HL-60 (cell line): ENCODE measurements around the gene DNASE1L3.
A peak's percentile ranks its signal among the peaks of the same experiment; 100 is the strongest.
"Not testable (repeated sequence)": the region's sequence is repeated elsewhere in the genome, so short reads cannot be mapped to it uniquely, and the experiment has no call there.

ENCODE experiments used
- DNase-seq, 2 experiments: peaks; one replicate each; pipeline ENCODE4 v3.0.0-alpha.2; 2010 to 2020; ENCODE audit warnings: low read depth in 1 of 2, low spot score in 1 of 2
- H3K27ac ChIP-seq: fragments of 250-450 bp; sonication (Bioruptor Pico); replicated peaks from 2 replicates; pipeline ENCODE4 v1.5.1; 2020; ENCODE audit warnings: mild to moderate bottlenecking, moderate library complexity
- H3K27me3 ChIP-seq: fragments of 250-450 bp; sonication (Bioruptor Pico); 2 replicates; pipeline ENCODE4 v1.5.1; 2021; ENCODE audit warnings: mild to moderate bottlenecking, moderate library complexity; ENCODE audit not compliant: insufficient read depth, poor library complexity, severe bottlenecking
- H3K4me3 ChIP-seq: replicated peaks from 2 replicates; pipeline ENCODE4 v1.5.1; 2011; ENCODE audit warnings: mild to moderate bottlenecking, control low read depth, low read length; ENCODE audit not compliant: insufficient read depth
- CTCF ChIP-seq: IDR thresholded peaks from one replicate; pipeline ENCODE4 v1.5.1; 2011; ENCODE audit warnings: low read length, control low read depth, inconsistent platforms; ENCODE audit not compliant: insufficient read depth
- GABPA ChIP-seq: IDR thresholded peaks from 2 replicates; pipeline ENCODE4 v1.6.1; 2012; ENCODE audit warnings: low read depth
- POLR2AphosphoS5 ChIP-seq: IDR thresholded peaks from 2 replicates; pipeline ENCODE4 v1.6.1; 2012; ENCODE audit warnings: low read depth
- REST ChIP-seq: IDR thresholded peaks from 2 replicates; pipeline ENCODE4 v1.6.1; 2012; ENCODE audit warnings: low read depth; ENCODE audit not compliant: insufficient replicate concordance
- SPI1 ChIP-seq: IDR thresholded peaks from 2 replicates; pipeline ENCODE4 v1.6.1; 2012; ENCODE audit warnings: low read depth, mild to moderate bottlenecking, borderline replicate concordance

DNASE1L3 gene

GRCh38 chr3:58201451-58201850, 9.3 kb downstream of the DNASE1L3 start:
- not testable (repeated sequence) for H3K27me3 ChIP-seq, H3K27ac ChIP-seq, DNase-seq, H3K4me3 ChIP-seq
- TF ChIP-seq SPI1, result peak; percentile 46; the same call in 1 of the 2 replicates

GRCh38 chr3:58200846-58201355, 9.9 kb downstream of the DNASE1L3 start:
- Histone ChIP-seq H3K4me3 (no peak overlapping the region), H3K27ac (no peak overlapping the region), H3K27me3 (peaks cover 2% of the 10 kb centered on the region)
- TF ChIP-seq CTCF, result no peak
- TF ChIP-seq SPI1, result no peak
- no peak for TF ChIP-seq REST
- no peak for DNase-seq

- no peak overlapping the region for H3K4me3 ChIP-seq
- no peak overlapping the region for H3K27ac ChIP-seq
- no peak for DNase-seq
- TF ChIP-seq SPI1, result no peak
- no peak for TF ChIP-seq POLR2AphosphoS5
- no peak for TF ChIP-seq CTCF
- no peak for TF ChIP-seq GABPA
- no peak for TF ChIP-seq REST
- peaks cover 2% of the 10 kb centered on the region for H3K27me3 ChIP-seq
Measured at GRCh38 chr3:58200121-58200709, 10.6 kb downstream of the DNASE1L3 start.

- no peak for DNase-seq
- TF ChIP-seq REST (no peak), POLR2AphosphoS5 (no peak), GABPA (no peak)
- Histone ChIP-seq H3K27me3 (peaks cover 2% of the 10 kb centered on the region), H3K4me3 (no peak overlapping the region), H3K27ac (no peak overlapping the region)
Measured at GRCh38 chr3:58198804-58199203, 12.0 kb downstream of the DNASE1L3 start.
